GM19099 (cell line): ENCODE measurements around the gene BAX.

Experiments used
- POLR2A ChIP-seq: IDR thresholded peaks from 3 replicates; pipeline ENCODE4 v1.6.1; 2011; ENCODE audit warnings: low read depth; ENCODE audit not compliant: insufficient read length; ENCODE audit errors: extremely low read depth

The BAX gene

DNA sequence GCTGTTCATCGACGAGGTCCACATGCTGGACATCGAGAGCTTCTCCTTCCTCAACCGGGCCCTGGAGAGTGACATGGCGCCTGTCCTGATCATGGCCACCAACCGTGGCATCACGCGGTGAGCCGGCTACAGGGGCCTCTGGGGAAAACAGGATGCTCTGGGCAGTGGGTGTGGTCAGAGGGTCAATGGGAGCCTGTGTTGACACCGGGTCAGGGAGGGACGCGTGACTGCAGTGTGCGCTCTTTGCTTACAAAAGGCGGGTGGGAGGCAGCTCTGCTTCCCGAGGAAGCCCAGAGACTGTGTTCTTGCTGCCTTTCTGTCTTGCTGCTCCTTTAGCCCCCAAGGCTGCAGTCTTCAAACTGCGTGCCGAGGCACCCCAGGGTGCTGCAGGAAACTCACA lies 56.5 kb downstream of the BAX start:
- no peak for TF ChIP-seq POLR2A
